Measurements from ENCODE around the gene NOL11.

The NOL11 gene

GRCh38 chr17:67770539-67770938, 52.8 kb downstream of the NOL11 start:
- no peaks in the 10 kb centered on the region for H3K9me2 ChIP-seq (replicated peaks; ENCODE audit: low read depth, low read length)
- no peak overlapping the region for H3K4me2 ChIP-seq (ENCODE audit: low read depth, low read length, poor library complexity, severe bottlenecking)
- H3K27me3 ChIP-seq (ENCODE audit: insufficient read depth, low read length, poor library complexity, severe bottlenecking): no peaks in the 10 kb centered on the region
- no peak for TF ChIP-seq CTCF (conservative IDR thresholded peaks at IDR 0.05; ENCODE audit: low read length)
- TF ChIP-seq EZH2phosphoT487 (IDR thresholded peaks at IDR 0.05; ENCODE audit: borderline replicate concordance): no peak
- no peak overlapping the region for H3K9ac ChIP-seq (ENCODE audit: low read depth, low read length, poor library complexity, severe bottlenecking)
- H3K4me1 ChIP-seq (ENCODE audit: insufficient read depth, low read length, poor library complexity, severe bottlenecking): peaks cover 6% of the 10 kb centered on the region
- H3K9me3 ChIP-seq (ENCODE audit: insufficient read depth, low read depth, low read length): no peaks in the 10 kb centered on the region
- H3K79me2 ChIP-seq (ENCODE audit: insufficient read depth, low read length): no peaks in the 10 kb centered on the region
- H3F3A ChIP-seq (ENCODE audit: low read depth): no peaks in the 10 kb centered on the region
- no peak overlapping the region for H2AFZ ChIP-seq (ENCODE audit: low read length)
- no peak overlapping the region for H3K4me3 ChIP-seq (ENCODE audit: low read length, poor library complexity, severe bottlenecking)
- no peaks in the 10 kb centered on the region for H4K20me1 ChIP-seq (ENCODE audit: insufficient read depth, low read length, poor library complexity, severe bottlenecking)
- no peaks in the 10 kb centered on the region for H3K36me3 ChIP-seq (ENCODE audit: insufficient read depth, low read length)

- H3K36me3 ChIP-seq (ENCODE audit: insufficient read depth, low read length): no peaks in the 10 kb centered on the region
- peaks cover 6% of the 10 kb centered on the region for H3K4me1 ChIP-seq (ENCODE audit: insufficient read depth, low read length, poor library complexity, severe bottlenecking)
- no peaks in the 10 kb centered on the region for H3F3A ChIP-seq (ENCODE audit: low read depth)
- H3K79me2 ChIP-seq (ENCODE audit: insufficient read depth, low read length): no peaks in the 10 kb centered on the region
- no peaks in the 10 kb centered on the region for H3K9me3 ChIP-seq (ENCODE audit: insufficient read depth, low read depth, low read length)
- no peak overlapping the region for H2AFZ ChIP-seq (ENCODE audit: low read length)
- H3K9me2 ChIP-seq (replicated peaks; ENCODE audit: low read depth, low read length): no peaks in the 10 kb centered on the region
- no peaks in the 10 kb centered on the region for H3K27me3 ChIP-seq (ENCODE audit: insufficient read depth, low read length, poor library complexity, severe bottlenecking)
- no peak overlapping the region for H3K4me3 ChIP-seq (ENCODE audit: low read length, poor library complexity, severe bottlenecking)
- H4K20me1 ChIP-seq (ENCODE audit: insufficient read depth, low read length, poor library complexity, severe bottlenecking): no peaks in the 10 kb centered on the region
- no peak for TF ChIP-seq EZH2phosphoT487 (IDR thresholded peaks at IDR 0.05; ENCODE audit: borderline replicate concordance)
- TF ChIP-seq CTCF (conservative IDR thresholded peaks at IDR 0.05; ENCODE audit: low read length): no peak
- no peak overlapping the region for H3K9ac ChIP-seq (ENCODE audit: low read depth, low read length, poor library complexity, severe bottlenecking)
- no peak overlapping the region for H3K4me2 ChIP-seq (ENCODE audit: low read depth, low read length, poor library complexity, severe bottlenecking)
These were observed 54.9 kb downstream of the NOL11 start for GRCh38 chr17:67772679-67773078.

- Histone ChIP-seq H3K9me3 (ENCODE audit: insufficient read depth, low read depth, low read length) (no peaks in the 10 kb centered on the region), H2AFZ (ENCODE audit: low read length) (no peak overlapping the region), H3F3A (ENCODE audit: low read depth) (no peaks in the 10 kb centered on the region), H4K20me1 (ENCODE audit: insufficient read depth, low read length, poor library complexity, severe bottlenecking) (no peaks in the 10 kb centered on the region), H3K9me2 (replicated peaks; ENCODE audit: low read depth, low read length) (no peaks in the 10 kb centered on the region), H3K4me1 (ENCODE audit: insufficient read depth, low read length, poor library complexity, severe bottlenecking) (peaks cover 6% of the 10 kb centered on the region), H3K27me3 (ENCODE audit: insufficient read depth, low read length, poor library complexity, severe bottlenecking) (no peaks in the 10 kb centered on the region), H3K79me2 (ENCODE audit: insufficient read depth, low read length) (no peaks in the 10 kb centered on the region), H3K4me3 (ENCODE audit: low read length, poor library complexity, severe bottlenecking) (no peak overlapping the region), H3K9ac (ENCODE audit: low read depth, low read length, poor library complexity, severe bottlenecking) (no peak overlapping the region), H3K4me2 (ENCODE audit: low read depth, low read length, poor library complexity, severe bottlenecking) (no peak overlapping the region), H3K36me3 (ENCODE audit: insufficient read depth, low read length) (no peaks in the 10 kb centered on the region)
- TF ChIP-seq EZH2phosphoT487 (IDR thresholded peaks at IDR 0.05; ENCODE audit: borderline replicate concordance): no peak
- TF ChIP-seq CTCF (conservative IDR thresholded peaks at IDR 0.05; ENCODE audit: low read length): no peak
These were observed 55.5 kb downstream of the NOL11 start for GRCh38 chr17:67773246-67773645.

All from Loucy (cell line).